Suprapubic skin (tissue), 4 donors: ENCODE data around the gene SPRED3.

Experiments used
- EP300 ChIP-seq: sonication (generic); formaldehyde crosslinking; IDR thresholded peaks from one replicate; pipeline ENCODE4 v1.6.1; 2017; ENCODE audit warnings: antibody characterized with exemption
- POLR2A ChIP-seq, 2 donors: fragments of 450-650 bp; IDR thresholded peaks; one replicate each; pipeline ENCODE4 v1.6.1; 2017; ENCODE audit warnings: antibody characterized with exemption in 2 of 2, mild to moderate bottlenecking in 2 of 2, moderate library complexity in 2 of 2
- POLR2AphosphoS5 ChIP-seq, 3 donors: sonication (generic); formaldehyde crosslinking; IDR thresholded peaks; one replicate each; pipeline ENCODE4 v1.6.1; 2017; ENCODE audit warnings: antibody characterized with exemption in 3 of 3
- TF ChIP-seq, protein P1 (sequence below), 2 donors: fragments of 200-600 bp in 1 of 2; fragments of 450-650 bp in 1 of 2; sonication (generic) in 1 of 2; IDR thresholded peaks; one replicate each; pipeline ENCODE4 v1.5.1; 2016 to 2019; ENCODE audit warnings: antibody characterized with exemption in 2 of 2, mild to moderate bottlenecking in 1 of 2, moderate library complexity in 1 of 2

DNA sequence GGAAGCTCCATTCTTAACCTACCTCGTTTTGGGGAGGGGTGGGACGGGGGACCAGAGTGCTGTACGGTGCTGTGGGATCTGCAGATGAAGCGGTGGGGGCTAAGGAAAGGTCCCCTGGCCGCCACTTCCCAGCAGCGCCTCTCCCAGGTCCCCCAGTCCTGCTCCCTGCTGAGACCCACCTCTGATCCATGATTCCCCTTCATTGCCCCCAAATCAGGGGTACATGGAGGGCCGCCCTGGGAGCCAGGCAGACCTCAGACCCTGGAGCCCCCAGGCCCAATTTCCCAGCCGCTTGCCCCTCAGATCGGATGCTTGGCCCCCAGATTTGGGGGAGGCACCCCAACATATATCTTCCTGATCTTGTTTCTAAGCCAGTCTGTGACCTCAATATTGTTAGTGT is 10.6 kb downstream of the SPRED3 start:
- TF ChIP-seq POLR2A (IDR thresholded peaks at IDR 0.05) (no peak), EP300 (no peak), POLR2AphosphoS5 (IDR thresholded peaks at IDR 0.05) (no peak)
- TF ChIP-seq, protein P1, sequence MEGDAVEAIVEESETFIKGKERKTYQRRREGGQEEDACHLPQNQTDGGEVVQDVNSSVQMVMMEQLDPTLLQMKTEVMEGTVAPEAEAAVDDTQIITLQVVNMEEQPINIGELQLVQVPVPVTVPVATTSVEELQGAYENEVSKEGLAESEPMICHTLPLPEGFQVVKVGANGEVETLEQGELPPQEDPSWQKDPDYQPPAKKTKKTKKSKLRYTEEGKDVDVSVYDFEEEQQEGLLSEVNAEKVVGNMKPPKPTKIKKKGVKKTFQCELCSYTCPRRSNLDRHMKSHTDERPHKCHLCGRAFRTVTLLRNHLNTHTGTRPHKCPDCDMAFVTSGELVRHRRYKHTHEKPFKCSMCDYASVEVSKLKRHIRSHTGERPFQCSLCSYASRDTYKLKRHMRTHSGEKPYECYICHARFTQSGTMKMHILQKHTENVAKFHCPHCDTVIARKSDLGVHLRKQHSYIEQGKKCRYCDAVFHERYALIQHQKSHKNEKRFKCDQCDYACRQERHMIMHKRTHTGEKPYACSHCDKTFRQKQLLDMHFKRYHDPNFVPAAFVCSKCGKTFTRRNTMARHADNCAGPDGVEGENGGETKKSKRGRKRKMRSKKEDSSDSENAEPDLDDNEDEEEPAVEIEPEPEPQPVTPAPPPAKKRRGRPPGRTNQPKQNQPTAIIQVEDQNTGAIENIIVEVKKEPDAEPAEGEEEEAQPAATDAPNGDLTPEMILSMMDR (IDR thresholded peaks at IDR 0.05) = no peak
